ENCODE measurements around the gene TIGD2.

The TIGD2 gene

DNA sequence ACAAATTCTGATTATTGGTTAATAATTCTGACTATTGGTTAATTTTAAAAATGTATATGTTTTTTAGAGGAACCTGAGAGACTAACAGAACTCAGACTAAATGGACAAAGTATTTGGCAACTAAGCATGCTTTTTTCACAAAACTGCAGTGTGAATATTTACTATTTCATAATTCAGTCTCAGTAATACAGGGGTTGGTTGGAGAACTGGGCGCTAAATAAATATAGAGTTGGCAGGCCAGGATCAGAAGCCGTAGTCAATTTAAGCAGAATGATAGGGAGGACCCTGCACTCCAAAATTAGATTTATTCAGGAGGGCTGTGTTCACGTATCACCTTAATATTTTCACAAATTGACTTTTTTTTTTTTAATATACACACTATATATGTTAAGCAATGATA is 5.8 kb downstream of the TIGD2 start:
- TF ChIP-seq, protein P1, sequence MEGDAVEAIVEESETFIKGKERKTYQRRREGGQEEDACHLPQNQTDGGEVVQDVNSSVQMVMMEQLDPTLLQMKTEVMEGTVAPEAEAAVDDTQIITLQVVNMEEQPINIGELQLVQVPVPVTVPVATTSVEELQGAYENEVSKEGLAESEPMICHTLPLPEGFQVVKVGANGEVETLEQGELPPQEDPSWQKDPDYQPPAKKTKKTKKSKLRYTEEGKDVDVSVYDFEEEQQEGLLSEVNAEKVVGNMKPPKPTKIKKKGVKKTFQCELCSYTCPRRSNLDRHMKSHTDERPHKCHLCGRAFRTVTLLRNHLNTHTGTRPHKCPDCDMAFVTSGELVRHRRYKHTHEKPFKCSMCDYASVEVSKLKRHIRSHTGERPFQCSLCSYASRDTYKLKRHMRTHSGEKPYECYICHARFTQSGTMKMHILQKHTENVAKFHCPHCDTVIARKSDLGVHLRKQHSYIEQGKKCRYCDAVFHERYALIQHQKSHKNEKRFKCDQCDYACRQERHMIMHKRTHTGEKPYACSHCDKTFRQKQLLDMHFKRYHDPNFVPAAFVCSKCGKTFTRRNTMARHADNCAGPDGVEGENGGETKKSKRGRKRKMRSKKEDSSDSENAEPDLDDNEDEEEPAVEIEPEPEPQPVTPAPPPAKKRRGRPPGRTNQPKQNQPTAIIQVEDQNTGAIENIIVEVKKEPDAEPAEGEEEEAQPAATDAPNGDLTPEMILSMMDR (conservative IDR thresholded peaks at IDR 0.05; ENCODE audit: low read depth, low read length) = no peak
- DNase-seq (ENCODE audit: low read depth) = no peak

DNA sequence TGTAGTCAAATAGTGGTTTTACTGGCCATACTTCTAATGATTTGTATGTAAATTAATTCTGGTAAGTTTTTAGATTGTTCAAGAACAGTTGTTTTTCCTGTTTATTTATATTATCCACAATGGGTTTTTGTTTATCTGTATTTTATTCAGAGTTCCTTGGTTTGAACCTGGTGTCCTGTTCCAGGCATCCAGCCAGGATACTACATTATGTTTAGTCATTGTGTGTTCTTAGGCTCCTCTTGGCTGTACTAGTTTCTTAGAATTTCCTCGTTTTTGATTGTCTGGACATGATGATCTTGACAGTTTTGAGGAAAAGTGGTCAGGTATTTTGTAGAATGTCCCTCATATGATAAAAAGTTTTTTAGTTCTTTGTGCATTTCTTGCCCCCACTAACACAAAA is 7.8 kb downstream of the TIGD2 start:
- H3K4me3 ChIP-seq (ENCODE audit: low read depth, low read length) = no peak overlapping the region
- TF ChIP-seq, protein P1 (conservative IDR thresholded peaks at IDR 0.05; ENCODE audit: low read depth, low read length) = no peak
- peak; percentile 65 for DNase-seq (ENCODE audit: low read depth)

More for the DNA sequence above, 5.8 kb downstream of the TIGD2 start:
- no peak overlapping the region for H3K4me3 ChIP-seq (ENCODE audit: low read depth, low read length)

DNA sequence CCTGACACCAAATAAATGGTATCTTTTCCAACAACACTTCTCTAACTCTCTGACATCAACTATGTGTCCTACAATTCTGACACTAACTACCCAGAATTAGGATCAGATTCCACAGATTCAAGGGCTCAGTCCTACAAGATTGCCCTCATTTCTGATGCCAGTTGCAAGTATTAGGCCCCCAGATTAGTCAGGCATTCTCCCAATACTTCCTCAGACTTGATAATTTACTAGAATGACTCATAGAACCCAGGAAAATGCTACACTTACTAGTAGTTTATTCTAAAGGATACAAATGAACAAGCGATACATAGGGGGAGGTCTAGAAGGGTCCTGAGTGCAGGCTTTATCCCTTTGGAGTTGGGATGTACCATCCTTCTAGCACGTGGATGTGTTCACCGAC is 8.5 kb downstream of the TIGD2 start:
- TF ChIP-seq, protein P1 (conservative IDR thresholded peaks at IDR 0.05; ENCODE audit: low read depth, low read length) = no peak
- peak; percentile 35 for DNase-seq (ENCODE audit: low read depth)
- H3K4me3 ChIP-seq (ENCODE audit: low read depth, low read length) = no peak overlapping the region

DNA sequence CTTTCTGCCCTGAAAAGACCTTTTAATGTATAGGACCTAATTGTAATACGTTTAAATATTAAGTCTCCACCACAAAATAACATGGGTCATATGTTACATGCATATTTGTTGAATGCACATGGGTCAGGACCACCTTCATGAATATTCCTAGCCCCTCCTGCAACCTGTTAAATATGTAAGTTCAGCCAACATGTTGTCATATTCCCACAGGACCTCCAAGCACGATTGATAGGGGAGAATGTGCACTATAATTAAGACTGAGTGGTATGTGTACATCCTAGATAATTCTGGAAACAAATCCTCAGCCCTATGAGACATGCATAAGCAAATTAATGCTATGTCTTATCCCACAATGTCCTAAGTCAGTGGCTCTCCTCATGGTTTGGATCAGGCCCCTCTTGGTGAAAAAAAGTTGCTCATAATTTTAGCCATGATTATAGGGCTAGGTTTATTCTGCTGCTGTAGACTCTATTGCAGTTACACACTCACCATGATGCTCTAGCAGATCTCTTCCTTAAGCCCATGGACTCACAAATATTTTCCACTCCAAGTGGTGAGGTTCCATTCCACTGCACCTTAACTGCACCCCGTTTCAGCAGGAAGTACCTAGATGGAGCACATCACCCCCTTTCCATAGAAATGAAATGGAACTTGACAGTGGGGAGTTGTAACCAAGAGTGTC is 10.2 kb downstream of the TIGD2 start:
- TF ChIP-seq, protein P1 (conservative IDR thresholded peaks at IDR 0.05; ENCODE audit: low read depth, low read length) = no peak

DNA sequence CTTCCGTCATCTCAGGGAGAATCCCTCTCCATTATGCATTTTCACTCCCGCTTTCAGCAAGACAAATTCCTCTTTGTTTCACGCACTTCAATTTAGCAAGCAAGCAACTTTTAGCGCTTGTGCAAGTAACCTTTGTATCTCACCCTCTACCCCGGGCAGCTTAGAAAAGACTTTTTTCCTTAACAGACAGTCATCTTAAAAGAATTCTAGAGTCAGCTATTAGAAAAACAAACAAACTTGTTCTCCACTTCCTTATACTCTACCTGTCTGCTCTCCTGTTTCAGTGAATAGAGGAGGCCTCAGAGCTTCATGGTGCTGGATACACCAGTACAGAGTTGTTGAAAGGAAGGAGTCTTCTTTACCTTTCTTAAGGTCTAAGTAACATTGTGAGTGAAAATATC is 12.1 kb downstream of the TIGD2 start:
- peak; percentile 87 for DNase-seq (ENCODE audit: low read depth)
- no peak overlapping the region for H3K4me3 ChIP-seq (ENCODE audit: low read depth, low read length)

More for the DNA sequence above, 10.2 kb downstream of the TIGD2 start:
- H3K4me3 ChIP-seq (ENCODE audit: low read depth, low read length) = no peak overlapping the region
- DNase-seq (ENCODE audit: low read depth) = no peak

DNA sequence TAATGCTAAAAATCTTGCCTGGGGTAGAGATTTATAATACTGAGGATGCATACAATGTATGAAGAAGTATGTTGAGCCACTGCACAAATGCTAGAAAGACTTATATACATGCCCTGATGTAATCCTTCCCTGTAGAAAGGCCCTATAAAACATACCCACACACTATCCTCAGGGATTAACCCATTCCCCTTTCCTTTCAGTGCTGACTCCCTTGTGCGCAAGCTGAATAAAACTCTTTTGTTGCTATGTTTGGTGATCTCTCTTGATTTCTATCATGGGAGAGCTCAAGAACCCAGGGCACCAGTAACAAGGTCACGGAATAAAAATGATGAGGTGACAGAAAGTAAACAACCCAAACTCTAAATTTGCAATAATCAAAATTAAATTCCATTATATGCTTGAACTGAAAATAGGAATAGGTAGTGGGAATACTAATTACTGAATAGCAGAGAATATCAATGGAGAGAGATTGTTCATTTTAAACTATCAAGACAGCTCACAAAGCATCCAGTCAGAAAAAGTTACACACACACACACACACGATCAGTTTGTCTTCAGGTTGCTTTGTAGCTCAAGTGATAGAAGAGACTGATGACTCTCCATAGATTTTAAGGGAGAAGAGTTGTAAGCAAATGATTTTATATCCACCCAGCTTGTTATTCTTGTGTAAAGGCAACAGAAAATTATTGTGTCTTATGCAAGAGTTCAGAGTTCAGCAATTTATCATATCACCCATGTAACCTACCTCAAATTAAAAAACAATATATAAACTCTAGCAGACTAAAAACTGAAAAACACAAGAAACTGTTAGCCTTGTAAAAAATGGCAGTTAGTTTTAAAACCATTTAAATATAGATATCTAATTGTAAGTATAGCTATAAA is 14.8 kb downstream of the TIGD2 start:
- TF ChIP-seq, protein P1 (conservative IDR thresholded peaks at IDR 0.05; ENCODE audit: low read depth, low read length) = no peak
- no peak overlapping the region for H3K4me3 ChIP-seq (ENCODE audit: low read depth, low read length)
- no peak for DNase-seq (ENCODE audit: low read depth)

More for the DNA sequence above, 12.1 kb downstream of the TIGD2 start:
- TF ChIP-seq, protein P1 (conservative IDR thresholded peaks at IDR 0.05; ENCODE audit: low read depth, low read length) = no peak
